ENCODE results near the gene FBXO42. TPM values are rescaled to one million over a fixed set of nuclear protein-coding genes. Genes with fewer than 3 reads are reported as not detected.

Gene FBXO42
- 28.6 and 34.7 TPM in 2 replicates for total RNA-seq
- 37.7 and 40.8 TPM in 2 replicates for polyA plus RNA-seq

DNA sequence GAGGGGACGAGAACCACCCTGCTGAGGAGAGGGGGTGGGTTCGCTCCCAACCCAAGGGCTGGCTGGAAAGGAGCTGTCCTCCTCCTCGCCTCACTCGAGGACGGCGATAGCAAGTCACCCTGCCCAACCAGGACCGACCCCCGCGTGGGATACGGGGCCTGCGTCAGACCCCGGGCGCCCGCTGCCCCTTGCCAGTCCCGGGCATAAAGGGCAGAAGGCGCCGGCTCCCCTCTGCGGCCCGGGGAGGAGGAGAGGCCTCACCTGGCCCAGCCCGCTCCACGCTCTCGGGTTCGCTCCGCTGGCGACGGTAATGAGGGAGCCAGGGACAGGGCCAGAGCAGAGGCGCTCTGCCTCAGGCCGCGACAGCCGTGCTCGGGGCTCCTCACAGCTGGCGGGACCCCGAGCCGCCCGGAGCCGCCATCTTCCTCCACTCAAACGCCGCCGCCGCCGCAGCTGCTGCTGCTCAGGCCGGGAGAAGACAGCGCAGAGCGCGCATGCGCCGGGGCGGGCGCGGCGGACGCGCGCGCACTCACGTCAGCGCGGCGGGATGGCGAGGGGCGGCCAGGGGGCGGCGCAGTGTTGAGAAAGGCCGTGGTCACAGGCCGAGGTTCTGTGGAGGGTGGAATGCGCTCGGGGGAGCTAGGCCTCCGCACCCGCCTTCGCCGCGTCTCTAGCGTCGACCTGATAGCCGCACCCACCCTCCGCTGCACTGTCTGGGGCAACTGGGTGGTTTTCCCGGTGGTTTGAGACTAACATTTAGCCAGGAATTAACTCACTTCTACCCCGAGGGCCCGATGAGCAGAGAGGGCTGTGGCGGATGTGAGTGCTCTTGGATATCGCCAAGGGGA lies at the start of gene FBXO42:
FBXO42 (minus strand) TSS at position 487 of the 848 bp plus-strand sequence. CDS start 37,062 bp downstream, outside the sequence.
- Histone ChIP-seq H3K27ac (peak within 1 kb of the TSS; percentile 96), H3K4me3 (peak within 1 kb of the TSS; percentile 76), H3K27me3 (no peaks in the 10 kb centered on the region), H3K36me3 (no peaks in the 10 kb centered on the region), H3K9me3 (ENCODE audit: low read depth) (no peaks in the 10 kb centered on the region), H3K4me1 (ENCODE audit: low read depth) (peaks cover 12% of the 10 kb centered on the region)
- DNase-seq (ENCODE audit: low read depth in 1 of 2, low spot score in 1 of 2), result peak; percentile 95 to 96
- TF ChIP-seq CTCF (IDR thresholded peaks at IDR 0.05; ENCODE audit: low read depth, low read length), result peak; percentile 36

DNA sequence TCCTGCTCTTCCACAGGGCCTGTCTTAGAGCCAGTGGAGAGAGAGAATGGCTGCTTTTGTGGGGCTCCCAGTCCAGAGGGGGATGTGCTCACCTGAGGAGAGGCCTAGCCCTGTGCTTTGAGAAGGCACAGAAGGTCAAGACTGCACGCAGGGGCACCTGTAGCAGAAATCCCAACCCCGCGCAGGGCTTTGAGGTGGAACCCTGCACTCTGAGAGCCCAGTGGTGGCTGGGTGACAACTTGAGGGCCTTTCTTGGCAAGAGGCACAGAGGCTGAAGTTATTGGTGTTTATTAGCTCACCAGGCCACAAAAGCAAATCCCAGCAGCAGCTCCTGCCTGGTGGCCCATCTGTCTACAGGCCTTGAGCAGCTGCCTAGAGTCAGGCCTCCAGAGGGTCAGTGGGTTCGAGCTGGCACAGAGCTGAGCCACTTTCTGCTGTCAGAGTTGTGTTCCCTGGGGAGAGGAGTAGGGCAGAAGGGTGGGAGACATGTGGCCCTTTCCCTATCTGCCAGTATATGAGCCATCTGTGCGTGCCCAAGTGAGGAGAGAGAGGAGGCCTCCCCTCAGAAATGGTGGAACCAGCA lies 46.2 kb upstream of the FBXO42 start:
- no peaks in the 10 kb centered on the region for H3K27me3 ChIP-seq
- no peaks in the 10 kb centered on the region for H3K4me1 ChIP-seq (ENCODE audit: low read depth)
- H3K36me3 ChIP-seq, result peaks cover 31% of the 10 kb centered on the region
- no peak for DNase-seq (ENCODE audit: low read depth in 1 of 2, low spot score in 1 of 2)
- TF ChIP-seq CTCF (IDR thresholded peaks at IDR 0.05; ENCODE audit: low read depth, low read length), result no peak
- no peak overlapping the region for H3K4me3 ChIP-seq
- H3K9me3 ChIP-seq (ENCODE audit: low read depth), result no peaks in the 10 kb centered on the region
- no peak overlapping the region for H3K27ac ChIP-seq

GRCh38 chr1:16397120-16397519 lies 44.8 kb upstream of the FBXO42 start:
- DNase-seq (ENCODE audit: low read depth in 1 of 2, low spot score in 1 of 2), result peak in 1 of 2 donors; percentile 28
- Histone ChIP-seq H3K27me3 (no peaks in the 10 kb centered on the region), H3K4me1 (ENCODE audit: low read depth) (no peaks in the 10 kb centered on the region), H3K9me3 (ENCODE audit: low read depth) (no peaks in the 10 kb centered on the region), H3K36me3 (peaks cover 32% of the 10 kb centered on the region), H3K4me3 (no peak overlapping the region), H3K27ac (no peak overlapping the region)
- no peak for TF ChIP-seq CTCF (IDR thresholded peaks at IDR 0.05; ENCODE audit: low read depth, low read length)

- Histone ChIP-seq H3K4me1 (ENCODE audit: low read depth) (no peaks in the 10 kb centered on the region), H3K36me3 (peaks cover 32% of the 10 kb centered on the region), H3K27me3 (no peaks in the 10 kb centered on the region), H3K9me3 (ENCODE audit: low read depth) (no peaks in the 10 kb centered on the region), H3K27ac (no peak overlapping the region), H3K4me3 (no peak overlapping the region)
- DNase-seq (ENCODE audit: low read depth in 1 of 2, low spot score in 1 of 2), result peak in 1 of 2 donors; percentile 88
- no peak for TF ChIP-seq CTCF (IDR thresholded peaks at IDR 0.05; ENCODE audit: low read depth, low read length)
These were observed 44.3 kb upstream of the FBXO42 start for GRCh38 chr1:16396591-16396990.

GRCh38 chr1:16394977-16395376 lies 42.7 kb upstream of the FBXO42 start:
- no peak for DNase-seq (ENCODE audit: low read depth in 1 of 2, low spot score in 1 of 2)
- Histone ChIP-seq H3K4me3 (no peak overlapping the region), H3K36me3 (peaks cover 32% of the 10 kb centered on the region), H3K27ac (no peak overlapping the region), H3K27me3 (no peaks in the 10 kb centered on the region), H3K4me1 (ENCODE audit: low read depth) (no peaks in the 10 kb centered on the region), H3K9me3 (ENCODE audit: low read depth) (no peaks in the 10 kb centered on the region)
- no peak for TF ChIP-seq CTCF (IDR thresholded peaks at IDR 0.05; ENCODE audit: low read depth, low read length)

All from cardiac muscle cell (in vitro differentiated cells and primary cell).